DMS114 treated with DMSO at 0.1 percent for 48 hours (cell line): ENCODE measurements around the gene PCDH9.

Experiments used
- DNase-seq: peaks from one replicate; lab custom pipeline; 2025; ENCODE audit not compliant: unreplicated experiment; lab: John Stamatoyannopoulos, UW

The PCDH9 gene

DNA sequence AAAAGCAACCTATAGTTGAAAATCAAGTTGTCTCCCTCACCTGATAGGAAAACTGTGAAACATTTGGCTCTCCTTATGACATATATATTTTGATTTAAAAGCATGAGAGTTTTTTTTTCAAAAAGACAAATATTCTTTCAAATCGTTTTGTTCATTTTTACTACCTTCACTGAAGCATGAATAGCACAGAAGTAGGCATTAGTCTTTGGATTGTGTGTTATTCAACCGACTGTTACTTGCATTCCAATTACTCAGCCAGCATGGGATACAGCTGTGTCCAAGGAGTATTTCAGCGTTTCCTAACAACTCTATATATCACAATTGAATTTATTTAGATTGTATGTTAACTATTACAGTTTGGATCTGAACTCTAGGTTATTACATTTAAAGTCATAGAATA lies 135.2 kb downstream of the PCDH9 start:
- no peak for DNase-seq

DNA sequence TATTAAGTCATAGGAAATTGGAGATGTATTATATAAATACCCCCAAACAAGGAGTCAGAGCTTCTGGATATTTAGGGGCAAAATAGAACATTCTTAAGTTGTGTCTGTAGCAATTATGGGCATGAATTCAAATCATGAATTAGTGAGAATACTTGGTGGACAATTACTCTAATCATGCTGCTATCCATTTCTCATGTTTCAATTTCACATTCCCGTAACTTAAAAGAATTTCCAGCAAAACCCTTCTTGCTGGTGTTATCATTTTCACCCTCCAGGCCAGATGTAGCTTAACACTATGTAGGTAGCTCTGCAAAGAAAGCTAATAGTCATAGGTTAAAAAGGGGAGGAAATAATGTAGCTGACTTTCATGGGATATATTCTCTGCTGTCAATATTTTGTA lies 136.1 kb downstream of the PCDH9 start:
- no peak for DNase-seq

DNA sequence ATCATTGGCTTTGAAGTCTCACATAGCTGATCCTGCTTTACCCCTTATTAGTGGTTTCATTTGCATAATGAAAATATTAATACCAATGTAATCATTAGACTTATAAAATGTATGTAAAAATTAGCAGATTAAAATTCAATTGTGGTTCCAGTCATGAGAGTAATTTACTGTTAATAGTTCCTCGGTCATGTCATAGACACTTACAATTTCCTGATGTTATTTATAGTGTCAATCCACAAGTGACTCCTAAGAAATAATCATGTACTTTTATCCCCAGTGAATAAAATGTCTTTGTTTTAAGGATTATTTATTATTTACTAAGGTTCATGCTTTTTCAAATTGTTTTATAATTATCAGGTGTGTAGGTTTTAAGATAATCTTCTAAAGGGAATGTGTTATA lies 138.5 kb downstream of the PCDH9 start:
- DNase-seq, result no peak

DNA sequence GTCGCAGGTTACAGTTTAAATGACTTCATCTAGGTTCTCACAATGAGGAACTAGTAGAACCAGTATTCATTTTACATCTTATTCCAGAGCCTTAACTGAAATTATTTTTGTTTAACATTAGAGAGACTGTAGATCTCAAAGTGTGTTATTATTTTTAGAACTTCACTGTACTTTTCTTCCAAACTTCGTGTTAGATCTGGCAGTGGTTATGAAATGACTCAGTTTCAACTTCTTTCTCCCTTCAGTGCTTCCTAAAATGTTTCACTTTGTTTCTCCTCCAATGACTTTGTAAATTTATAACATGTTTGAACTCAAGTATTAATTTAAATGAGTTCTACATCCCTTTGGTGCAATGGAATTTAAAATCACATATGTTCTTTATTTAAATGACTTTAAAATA lies 139.3 kb downstream of the PCDH9 start:
- no peak for DNase-seq

DNA sequence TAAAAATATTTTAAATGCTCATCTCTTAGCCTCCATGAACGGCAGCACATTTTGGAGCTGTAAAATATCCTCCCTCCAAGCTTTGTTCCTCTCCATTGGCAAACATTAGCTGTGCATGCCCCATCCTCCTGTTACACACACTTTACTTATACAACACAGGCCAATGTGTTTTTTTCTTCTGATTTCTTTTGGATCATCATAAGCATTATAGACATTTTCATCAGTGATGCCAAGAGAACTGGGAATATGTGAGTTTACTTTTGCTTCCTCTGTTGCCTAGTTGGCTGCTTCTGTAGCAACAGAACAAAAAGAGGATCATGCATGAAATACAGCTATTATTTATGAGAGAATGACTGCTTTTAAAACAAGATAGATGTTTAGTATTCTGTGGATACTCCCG lies 142.6 kb downstream of the PCDH9 start:
- no peak for DNase-seq

DNA sequence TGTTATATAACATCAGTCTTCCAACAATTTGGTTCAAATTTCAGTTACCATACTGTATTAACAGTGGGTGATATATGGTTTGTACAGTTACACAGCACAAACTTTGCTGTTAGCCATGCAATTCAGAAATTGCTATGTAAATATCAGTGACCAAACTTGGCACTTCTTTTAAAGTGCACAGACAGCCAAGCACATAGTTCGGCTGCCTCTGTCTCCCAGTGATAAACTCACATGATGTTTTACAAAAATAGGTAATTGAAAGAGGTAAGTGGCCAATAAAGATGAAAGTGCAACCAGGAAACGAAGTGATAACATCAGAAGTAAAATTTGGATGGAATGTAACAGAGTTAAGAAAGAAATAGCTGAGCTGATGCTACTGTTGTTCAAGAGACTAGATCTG lies 143.9 kb downstream of the PCDH9 start:
- DNase-seq, result no peak

DNA sequence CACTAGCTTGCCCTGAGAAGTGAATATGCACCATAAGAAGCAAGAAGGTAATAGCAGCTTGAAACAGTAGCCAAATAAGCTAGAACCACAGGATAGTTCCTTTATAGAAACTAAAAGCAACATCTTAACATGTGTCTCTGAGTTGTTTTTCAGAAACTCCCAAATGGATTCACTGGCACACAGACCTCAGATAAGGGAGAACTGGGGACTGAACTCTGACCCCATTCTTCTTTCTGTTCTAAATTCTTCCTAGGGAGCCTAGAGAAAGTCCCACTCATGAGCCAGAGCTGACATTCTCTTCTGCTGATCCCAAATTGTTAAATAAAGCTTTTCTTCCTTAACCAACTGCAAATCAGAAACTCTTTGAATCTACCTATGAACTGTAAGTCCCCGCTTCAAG lies 146.1 kb downstream of the PCDH9 start:
- DNase-seq, result no peak

DNA sequence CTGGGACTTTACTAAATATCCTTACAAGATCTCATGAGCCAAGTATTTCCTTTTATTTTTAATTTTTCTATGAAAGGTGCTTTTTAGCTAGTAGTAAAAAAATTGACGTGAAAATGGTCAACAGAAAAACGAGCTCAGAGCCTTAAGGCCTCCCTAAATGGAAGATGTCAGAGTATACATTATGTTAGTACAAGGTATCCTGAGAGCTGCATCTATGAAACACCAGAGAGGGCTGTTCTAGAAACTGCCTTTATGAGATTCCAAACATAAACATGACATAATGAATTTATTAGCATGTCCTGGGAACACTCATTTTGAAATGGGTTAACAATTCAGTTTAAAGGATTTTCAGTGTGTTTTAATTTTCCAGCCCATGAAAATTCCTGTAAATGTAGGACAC lies 146.6 kb downstream of the PCDH9 start:
- no peak for DNase-seq

DNA sequence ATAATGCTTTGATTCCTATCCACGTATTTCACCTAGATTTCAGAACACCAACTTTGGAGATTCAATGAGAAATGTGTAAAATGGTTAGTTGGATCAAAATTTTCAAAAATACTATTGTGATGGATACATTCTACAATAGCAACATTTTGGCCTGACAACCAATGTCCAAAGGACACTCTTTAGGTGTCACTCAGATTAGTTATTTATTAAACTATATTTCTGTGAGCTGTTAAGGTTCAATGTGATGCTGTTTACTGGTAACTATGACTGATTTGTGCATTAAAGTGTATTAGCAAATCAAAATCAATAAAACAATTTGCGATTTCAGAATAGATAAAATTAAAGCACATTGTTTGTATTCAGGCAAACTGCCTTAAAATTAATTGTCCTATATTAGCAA lies 149.8 kb downstream of the PCDH9 start:
- DNase-seq, result no peak

DNA sequence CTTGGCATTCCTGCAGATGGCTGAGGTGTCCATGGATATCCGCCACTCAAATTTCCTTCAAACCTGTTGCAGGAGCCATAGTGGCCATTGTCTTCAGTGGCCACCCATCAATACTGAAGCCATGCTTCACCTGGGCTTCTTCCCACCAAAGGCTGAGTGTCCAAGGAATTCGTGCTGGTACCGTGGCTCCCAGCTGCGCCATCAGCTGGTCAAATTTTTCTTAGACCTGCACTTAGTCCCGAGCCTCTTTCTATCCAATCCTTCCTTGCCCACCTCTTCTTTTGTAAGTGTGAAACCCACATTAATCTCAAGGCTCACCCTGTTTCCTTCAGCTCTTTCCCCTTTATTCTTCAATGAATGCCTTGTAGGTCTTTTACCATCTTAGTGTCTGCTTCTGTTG lies 152.1 kb downstream of the PCDH9 start:
- no peak for DNase-seq

DNA sequence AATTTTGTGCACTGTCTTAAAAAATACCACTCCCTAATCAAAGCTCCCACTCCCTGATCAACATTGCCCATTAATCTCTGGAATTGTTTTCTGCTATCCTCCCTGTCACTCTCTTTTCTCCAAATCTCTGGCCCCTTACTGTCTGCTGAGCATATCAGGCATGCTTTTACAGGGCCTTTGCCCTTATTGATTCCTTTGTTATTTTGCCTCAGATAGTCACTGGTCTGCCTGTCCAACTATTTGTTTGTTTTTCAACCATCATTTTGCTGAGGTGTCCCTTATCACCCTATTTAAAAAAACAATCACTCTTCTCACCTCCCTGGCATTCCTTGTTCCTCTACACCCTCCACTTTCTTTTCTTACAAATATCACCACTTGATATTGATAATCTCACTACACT lies 153.0 kb downstream of the PCDH9 start:
- no peak for DNase-seq

DNA sequence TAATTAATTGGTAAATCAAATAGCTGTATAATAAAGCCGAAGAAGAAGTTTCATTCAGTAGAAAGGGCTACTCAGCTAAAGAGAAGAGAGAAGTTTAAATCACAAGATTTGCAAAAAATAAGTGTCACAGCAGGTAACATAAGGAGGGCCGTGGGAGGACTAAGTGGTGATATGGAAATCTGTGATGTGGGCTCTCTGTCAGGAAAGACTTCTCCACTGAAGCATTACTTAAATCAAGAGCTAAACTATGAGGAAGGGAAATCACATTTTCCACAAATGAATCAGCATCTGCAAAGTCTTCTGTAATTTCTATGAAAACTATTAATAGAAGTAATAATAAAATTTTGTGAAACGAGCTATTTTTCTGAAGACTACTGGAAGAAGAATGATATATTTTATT lies 153.8 kb downstream of the PCDH9 start:
- no peak for DNase-seq

DNA sequence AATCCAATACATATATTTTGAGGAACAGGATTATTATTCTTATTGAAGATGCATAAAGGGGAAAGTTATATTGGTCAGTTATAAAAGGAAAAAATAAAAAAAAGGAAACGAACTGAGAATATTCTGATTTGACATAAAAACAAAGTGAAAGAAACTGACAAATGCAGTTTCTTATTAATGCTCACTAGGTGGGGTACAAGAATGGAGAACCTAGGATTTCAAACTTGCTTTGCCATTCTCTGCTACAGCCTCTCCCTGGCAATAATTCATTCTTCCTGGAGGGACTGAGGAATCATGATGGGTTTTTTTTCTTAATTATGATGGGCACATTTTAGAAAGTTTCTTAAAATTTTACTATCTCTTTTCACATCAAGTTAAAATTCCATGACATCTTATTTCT lies 154.9 kb downstream of the PCDH9 start:
- no peak for DNase-seq

DNA sequence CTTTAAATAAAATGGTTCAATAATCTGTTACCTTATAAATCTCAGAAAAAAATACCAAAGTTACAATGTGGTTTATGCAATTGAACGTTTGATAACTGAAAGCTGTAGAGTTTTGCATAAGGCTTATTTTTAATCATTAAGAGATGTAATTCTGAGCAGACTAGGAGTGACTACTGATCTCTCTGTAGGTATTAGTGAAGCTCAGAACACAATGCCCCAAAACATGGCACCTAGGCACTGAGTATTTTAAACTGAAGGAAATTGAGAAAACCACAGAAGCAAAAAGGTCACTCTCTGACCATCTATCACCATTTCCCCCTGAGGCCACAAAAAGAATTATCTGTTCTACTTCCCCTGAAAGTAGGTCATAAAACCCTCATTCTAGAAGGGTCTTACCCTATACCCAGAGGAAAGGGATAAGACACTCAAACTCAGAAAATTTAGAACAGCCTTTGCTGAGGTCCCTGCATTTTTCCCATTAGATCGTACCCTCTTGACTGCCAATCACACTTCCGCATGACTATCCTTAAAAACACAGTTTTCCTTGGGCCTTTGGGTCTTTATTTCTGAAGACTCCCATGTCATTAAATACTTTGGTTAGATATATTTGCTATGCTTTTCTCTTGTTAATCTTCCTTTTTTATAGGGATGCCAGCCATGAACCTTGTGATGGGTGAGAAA lies 158.1 kb downstream of the PCDH9 start:
- no peak for DNase-seq

DNA sequence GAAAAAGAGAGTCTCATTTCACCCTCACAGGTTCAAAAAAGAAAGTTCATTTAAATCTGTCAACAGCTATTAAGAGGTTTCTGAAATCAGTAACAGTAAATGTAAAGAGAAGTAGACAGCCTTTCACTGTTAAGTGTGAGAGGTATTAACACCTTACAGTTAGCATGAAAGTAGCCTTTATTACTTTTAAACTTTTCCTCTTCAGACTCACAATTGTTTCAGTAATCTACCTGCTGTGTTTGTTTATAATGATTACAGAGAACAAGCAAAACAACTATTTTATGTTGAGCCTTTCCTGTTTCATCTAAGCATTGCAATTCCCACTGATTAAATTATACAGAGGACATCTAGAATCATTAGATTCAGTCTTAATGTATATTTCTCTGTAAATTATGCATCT lies 159.8 kb downstream of the PCDH9 start:
- no peak for DNase-seq

DNA sequence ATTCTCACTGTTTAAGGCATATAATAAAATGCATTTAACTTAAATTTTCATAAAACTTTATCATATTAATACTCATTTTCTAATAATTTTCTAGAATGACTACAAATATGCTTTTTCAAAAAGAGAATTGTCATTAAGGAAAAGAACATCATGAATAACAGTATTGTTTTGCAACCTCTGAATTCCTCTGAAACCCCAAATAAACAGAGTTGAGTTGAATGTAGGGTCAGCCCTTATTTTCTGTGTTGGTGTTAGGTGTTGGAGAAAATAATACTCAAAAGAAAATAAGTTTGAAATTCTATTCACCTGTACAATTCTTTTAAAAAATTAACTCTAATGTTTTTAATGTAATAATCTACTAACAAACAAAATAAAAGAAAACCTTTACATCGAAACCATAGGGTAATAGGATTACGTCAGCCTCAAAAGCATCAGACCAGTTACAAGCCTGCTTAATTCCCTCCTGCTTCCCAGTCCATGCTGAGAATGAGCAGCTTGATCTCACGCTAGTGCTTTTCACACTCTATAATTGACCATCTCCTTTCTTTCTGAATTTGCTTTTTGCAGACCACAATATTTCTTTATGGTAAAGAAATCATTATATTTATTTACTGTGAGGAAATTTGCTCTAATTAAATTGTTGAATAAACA lies 160.9 kb downstream of the PCDH9 start:
- DNase-seq, result no peak

DNA sequence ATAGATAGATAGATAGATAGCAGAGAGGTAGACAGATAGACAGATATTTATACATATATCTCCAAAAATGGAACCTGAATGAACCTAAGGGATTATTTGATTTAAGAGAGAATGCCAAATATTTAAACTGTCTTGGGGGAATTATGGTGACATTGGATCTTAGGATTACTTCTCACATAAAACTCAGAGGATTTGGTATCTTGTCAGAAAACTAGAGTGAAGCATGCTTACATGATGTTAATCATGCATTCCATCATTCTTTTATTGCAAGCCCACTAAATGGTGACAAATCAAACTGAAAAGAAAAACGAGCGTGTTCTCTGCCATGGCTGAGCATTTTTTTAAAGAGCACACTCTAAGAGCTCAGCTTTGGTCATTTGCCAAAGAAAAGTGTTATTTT lies 165.2 kb downstream of the PCDH9 start:
- no peak for DNase-seq

DNA sequence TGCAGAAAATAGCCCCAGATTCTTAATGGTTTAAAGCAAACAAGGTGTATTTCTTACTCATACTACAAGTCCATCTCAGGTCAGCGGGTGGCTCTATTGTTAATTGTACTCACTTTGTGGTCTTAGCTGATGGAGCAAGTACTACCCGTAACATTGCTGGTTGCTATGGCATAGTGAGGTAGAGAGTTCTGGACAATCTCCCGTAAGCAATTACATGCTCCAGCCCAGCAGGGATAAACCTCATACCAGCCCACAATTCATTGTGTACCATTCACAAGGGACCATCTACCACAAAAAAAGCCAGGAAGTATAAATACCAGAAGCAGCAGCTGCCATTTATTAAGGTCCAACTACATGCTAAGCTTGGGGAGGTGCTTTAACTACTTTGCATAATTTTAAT lies 167.1 kb downstream of the PCDH9 start:
- DNase-seq, result no peak

DNA sequence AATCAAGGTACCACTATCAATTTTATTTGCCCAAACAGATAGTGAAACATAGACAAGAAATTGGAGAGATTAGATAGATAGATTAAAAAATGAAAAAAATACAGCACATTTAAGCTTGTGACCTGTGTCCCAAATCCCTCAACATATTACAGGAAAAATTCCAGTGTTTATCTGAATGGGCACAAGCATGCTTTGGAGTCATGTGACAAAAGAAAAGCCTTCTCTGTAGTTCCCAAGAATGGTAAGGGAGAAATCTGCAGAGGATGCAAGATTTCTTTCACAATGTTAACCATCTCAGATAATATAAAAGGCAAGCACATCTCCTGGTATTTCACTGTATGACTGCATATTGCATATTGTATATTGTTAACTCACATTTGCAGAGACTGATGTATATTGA lies 168.0 kb downstream of the PCDH9 start:
- no peak for DNase-seq

DNA sequence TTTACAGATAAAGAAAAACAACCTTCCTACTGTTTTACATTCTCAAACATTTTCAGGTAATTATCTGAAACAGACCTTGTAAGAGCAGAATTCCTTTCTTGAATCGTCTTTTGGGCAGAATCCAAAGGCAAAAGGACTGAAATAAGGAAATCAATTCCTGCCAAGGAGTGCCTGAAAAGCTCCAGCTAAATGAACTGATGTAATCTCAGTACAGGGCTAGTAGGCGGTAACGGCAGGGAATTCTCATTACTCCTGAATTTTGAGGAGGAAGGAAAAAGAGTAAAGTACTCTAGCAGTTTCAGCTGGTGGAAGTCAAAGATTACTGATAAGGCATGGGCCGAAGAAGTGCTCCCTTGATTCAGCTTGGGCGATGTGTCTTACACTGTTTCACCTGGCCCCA lies 168.4 kb downstream of the PCDH9 start:
- DNase-seq, result no peak

DNA sequence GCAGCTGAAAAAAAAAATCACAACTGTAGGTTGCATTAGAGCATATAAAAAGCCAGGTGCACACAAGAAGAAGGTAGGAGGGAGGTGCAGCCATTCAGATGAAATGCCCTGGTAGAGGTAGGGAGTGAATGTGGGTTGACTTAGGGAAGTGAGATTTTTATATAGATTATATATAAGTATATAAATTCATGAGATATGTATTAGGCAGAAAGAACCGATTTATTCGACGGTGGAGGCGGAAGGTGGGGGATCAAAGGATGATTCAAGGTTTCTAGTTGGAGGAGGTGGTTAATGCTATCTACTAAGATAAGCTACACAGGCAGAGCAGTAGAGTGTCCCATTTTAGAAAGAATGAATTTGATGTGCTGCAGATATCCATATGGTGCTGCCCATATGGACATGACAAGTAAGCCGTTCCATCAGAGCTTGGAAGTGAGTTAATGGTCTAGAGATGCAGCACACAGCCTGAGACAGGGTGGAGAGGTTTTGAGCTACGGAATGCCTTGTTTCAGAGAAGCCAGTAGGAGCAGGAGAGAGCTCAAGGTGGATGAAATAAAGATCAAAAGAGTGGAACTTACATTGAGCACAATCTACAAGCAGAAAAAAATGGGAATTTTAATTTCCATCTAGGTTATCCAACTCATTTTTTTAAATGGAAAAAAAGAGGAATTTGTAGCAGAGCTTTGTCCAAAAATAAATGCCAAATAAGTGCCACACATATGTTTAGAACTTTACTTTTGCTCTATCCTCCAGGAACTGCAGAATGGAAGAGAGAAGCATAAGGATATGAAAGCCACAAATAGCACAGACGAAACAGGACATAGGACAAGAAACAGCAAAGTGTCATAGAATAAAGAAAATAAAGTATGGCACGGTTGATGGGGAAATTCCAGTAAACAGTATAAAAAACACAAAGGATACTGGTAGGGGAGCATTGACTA lies 177.3 kb downstream of the PCDH9 start:
- DNase-seq, result no peak

DNA sequence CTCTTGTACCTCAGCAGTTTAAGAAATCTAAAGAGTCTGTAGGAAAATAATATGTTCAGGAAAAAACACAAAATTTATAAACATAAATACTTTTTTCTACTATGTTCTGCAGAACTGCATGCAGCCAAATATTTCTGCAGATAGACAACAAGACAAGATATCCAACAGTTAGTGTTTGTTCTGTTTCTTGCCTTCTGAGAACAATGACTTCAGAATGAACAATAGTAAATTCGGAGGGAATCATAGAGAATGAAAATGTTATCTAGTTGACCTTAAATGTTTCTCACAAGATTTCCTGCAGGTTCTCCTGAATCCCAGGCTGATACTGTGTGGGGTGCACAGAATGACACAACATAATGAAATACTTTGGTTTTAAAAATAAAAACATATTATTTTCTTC lies 180.4 kb downstream of the PCDH9 start:
- no peak for DNase-seq
